NCI-H345 treated with DMSO at 0.1 percent for 48 hours (cell line): ENCODE measurements around the gene DVL1.

Source experiments
- DNase-seq: peaks from one replicate; lab custom pipeline; 2025; ENCODE audit not compliant: unreplicated experiment; lab: John Stamatoyannopoulos, UW

The DVL1 gene

GRCh38 chr1:1299686-1300351, 49.4 kb downstream of the DVL1 start:
- no peak for DNase-seq

GRCh38 chr1:1298861-1299685, 50.1 kb downstream of the DVL1 start:
- no peak for DNase-seq

GRCh38 chr1:1297802-1298424, 51.3 kb downstream of the DVL1 start:
- no peak for DNase-seq

GRCh38 chr1:1296070-1297061, 52.9 kb downstream of the DVL1 start:
- DNase-seq = no peak

GRCh38 chr1:1295154-1295923, 53.9 kb downstream of the DVL1 start:
- DNase-seq = no peak

- no peak for DNase-seq
Measured at GRCh38 chr1:1294250-1294890, 54.8 kb downstream of the DVL1 start.

GRCh38 chr1:1293263-1294249, 55.7 kb downstream of the DVL1 start:
- DNase-seq = no peak

GRCh38 chr1:1292851-1293250, 56.4 kb downstream of the DVL1 start:
- no peak for DNase-seq

- DNase-seq = no peak
Measured at GRCh38 chr1:1292442-1292779, 56.8 kb downstream of the DVL1 start.

- DNase-seq = peak; percentile 64
Measured at GRCh38 chr1:1291548-1292441, 57.4 kb downstream of the DVL1 start.

GRCh38 chr1:1291023-1291528, 58.1 kb downstream of the DVL1 start:
- DNase-seq = peak; percentile 47

- no peak for DNase-seq
Measured at GRCh38 chr1:1290238-1290731, 58.9 kb downstream of the DVL1 start.

GRCh38 chr1:1287288-1288110, 61.7 kb downstream of the DVL1 start:
- DNase-seq = no peak

- DNase-seq = no peak
Measured at GRCh38 chr1:1286313-1287261, 62.6 kb downstream of the DVL1 start.

GRCh38 chr1:1285611-1286311, 63.5 kb downstream of the DVL1 start:
- no peak for DNase-seq
